Mesothelial cell of epicardium (in vitro differentiated cells): ENCODE measurements around the gene PRR7. TPM values are rescaled to one million over a fixed set of nuclear protein-coding genes. Genes with fewer than 3 reads are reported as not detected.

Experiments used
- DNase-seq, 2 experiments: peaks; one replicate each; pipeline ENCODE4 v3.0.0; 2021; ENCODE audit warnings: low spot score in 2 of 2; ENCODE audit not compliant: unreplicated experiment in 2 of 2
- H3K27ac Mint-ChIP-seq: 2 replicates; pipeline ENCODE4 v1.8.0; 2021; ENCODE audit warnings: mixed read lengths
- H3K27me3 Mint-ChIP-seq: 2 replicates; pipeline ENCODE4 v1.8.0; 2021; ENCODE audit warnings: low read depth, mixed read lengths
- H3K36me3 Mint-ChIP-seq: 2 replicates; pipeline ENCODE4 v1.8.0; 2021; ENCODE audit warnings: mixed read lengths
- H3K4me1 Mint-ChIP-seq: 2 replicates; pipeline ENCODE4 v1.8.0; 2021; ENCODE audit warnings: mixed read lengths
- H3K4me3 Mint-ChIP-seq: 2 replicates; pipeline ENCODE4 v1.8.0; 2021; ENCODE audit warnings: mild to moderate bottlenecking, moderate library complexity, mixed read lengths
- H3K9me3 Mint-ChIP-seq: 2 replicates; pipeline ENCODE4 v1.8.0; 2021; ENCODE audit warnings: mixed read lengths
- total RNA-seq: library from RNA; stranded (reverse); gene quantifications from 3 replicates; pipeline ENCODE4 v1.2.1, GENCODE V29; 2021
- TF ChIP-seq, protein P1 (sequence below): fragments of 200-600 bp; sonication (generic); IDR thresholded peaks from one replicate; pipeline ENCODE4 v1.5.0; 2021; ENCODE audit warnings: antibody characterized with exemption; ENCODE audit not compliant: unreplicated experiment

The PRR7 gene
- total RNA-seq, 1 donor from 2014 or later, result 5.9 TPM

DNA sequence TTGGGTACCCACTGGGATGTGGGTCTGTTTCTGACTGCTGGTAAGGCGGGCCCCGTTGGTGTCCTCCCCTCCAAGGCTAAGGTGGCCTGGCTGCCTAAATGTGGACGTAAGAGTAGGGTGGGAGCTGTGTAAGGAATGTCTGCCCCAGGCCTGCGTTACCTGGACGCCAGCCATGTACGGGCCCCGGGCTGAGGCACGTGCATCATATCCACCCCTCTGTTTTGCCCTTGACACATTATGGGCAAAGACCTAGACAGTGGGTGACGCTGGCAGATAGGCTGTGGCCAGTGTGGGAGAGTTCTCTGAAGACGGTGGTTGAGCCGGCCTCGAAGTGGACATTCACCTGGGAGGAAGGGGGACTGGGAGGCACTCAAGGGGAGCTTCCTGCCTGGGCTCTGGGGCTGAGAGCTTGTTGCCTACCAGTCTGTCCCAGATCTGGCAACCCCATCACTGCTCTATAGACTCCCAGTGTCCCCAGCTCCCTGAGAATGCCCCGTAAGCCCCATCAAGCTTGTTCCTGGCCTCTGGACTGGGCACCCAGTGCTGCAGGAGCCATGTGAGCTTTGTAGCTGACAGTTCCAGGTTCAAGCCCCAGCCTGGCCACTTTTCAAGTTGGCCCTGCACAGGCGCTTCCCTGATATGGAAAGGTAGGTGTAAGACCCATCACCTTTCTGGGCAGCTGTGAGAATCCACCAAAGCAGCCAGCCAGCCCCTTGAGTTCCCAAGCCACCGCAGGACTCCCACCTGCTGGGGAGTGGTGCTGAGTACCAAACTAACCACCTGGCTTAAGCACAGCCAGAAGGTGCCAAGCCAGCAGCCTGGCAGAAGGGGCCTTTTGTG lies 3.2 kb upstream of the PRR7 start:
- H3K27me3 Mint-ChIP-seq, result peaks cover 24% of the 10 kb centered on the region
- no peaks in the 10 kb centered on the region for H3K9me3 Mint-ChIP-seq
- no peak overlapping the region for H3K4me3 Mint-ChIP-seq
- peaks cover 23% of the 10 kb centered on the region for H3K4me1 Mint-ChIP-seq
- H3K27ac Mint-ChIP-seq, result no peak overlapping the region
- TF ChIP-seq, protein P1, sequence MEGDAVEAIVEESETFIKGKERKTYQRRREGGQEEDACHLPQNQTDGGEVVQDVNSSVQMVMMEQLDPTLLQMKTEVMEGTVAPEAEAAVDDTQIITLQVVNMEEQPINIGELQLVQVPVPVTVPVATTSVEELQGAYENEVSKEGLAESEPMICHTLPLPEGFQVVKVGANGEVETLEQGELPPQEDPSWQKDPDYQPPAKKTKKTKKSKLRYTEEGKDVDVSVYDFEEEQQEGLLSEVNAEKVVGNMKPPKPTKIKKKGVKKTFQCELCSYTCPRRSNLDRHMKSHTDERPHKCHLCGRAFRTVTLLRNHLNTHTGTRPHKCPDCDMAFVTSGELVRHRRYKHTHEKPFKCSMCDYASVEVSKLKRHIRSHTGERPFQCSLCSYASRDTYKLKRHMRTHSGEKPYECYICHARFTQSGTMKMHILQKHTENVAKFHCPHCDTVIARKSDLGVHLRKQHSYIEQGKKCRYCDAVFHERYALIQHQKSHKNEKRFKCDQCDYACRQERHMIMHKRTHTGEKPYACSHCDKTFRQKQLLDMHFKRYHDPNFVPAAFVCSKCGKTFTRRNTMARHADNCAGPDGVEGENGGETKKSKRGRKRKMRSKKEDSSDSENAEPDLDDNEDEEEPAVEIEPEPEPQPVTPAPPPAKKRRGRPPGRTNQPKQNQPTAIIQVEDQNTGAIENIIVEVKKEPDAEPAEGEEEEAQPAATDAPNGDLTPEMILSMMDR, result no peak
- DNase-seq, result no peak
- H3K36me3 Mint-ChIP-seq, result peaks cover 9% of the 10 kb centered on the region

DNA sequence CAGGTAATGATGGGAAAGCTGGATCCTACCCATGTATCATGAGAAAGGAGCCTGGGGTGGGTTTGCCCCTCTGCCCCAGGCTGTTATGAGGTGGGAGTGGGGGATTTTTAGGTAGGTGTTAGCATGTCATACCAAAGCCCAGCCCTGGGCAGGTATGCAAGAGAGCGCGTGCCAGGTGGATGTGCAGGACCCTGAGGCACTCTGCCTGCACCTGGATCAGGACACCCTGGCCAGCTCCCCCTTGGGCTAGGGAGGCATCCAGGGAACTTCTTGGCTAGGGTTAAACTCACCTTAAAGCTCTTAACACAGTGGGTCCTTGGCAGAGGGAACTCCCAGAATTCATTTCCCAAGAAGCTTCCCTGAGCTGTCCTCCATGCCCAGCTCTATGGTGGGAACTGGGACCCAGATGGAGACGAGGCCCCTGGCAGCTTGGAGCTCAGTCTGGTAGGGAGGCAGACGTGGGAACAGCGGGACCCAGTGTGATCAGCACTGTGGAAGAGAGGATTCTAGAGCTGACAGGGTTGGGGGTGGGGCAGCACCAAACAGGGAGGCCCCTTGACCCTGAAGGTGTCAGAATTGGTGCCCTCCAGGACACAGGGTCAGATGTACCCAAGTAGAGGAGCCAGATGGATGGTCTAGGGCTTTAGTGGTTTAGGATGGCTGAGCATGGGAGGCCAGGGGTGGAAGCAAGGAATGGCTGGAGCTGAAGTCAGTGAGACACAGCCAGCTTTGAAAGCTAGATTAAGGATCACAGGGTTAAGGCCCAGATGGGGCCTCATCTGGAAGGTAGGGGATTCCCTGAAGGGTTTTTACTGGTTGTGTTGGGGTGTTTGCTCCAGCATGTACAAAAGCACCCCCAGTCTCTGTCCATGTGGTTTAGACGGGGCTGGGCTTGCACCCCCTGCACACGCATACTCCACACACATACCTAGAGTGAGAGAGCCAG lies 2.2 kb upstream of the PRR7 start:
- TF ChIP-seq, protein P1, result no peak
- H3K27ac Mint-ChIP-seq, result no peak overlapping the region
- H3K36me3 Mint-ChIP-seq, result peaks cover 4% of the 10 kb centered on the region
- H3K9me3 Mint-ChIP-seq, result no peaks in the 10 kb centered on the region
- peak overlapping the region; percentile 64 for H3K4me3 Mint-ChIP-seq
- no peak for DNase-seq
- peaks cover 30% of the 10 kb centered on the region for H3K27me3 Mint-ChIP-seq
- H3K4me1 Mint-ChIP-seq, result peaks cover 23% of the 10 kb centered on the region

DNA sequence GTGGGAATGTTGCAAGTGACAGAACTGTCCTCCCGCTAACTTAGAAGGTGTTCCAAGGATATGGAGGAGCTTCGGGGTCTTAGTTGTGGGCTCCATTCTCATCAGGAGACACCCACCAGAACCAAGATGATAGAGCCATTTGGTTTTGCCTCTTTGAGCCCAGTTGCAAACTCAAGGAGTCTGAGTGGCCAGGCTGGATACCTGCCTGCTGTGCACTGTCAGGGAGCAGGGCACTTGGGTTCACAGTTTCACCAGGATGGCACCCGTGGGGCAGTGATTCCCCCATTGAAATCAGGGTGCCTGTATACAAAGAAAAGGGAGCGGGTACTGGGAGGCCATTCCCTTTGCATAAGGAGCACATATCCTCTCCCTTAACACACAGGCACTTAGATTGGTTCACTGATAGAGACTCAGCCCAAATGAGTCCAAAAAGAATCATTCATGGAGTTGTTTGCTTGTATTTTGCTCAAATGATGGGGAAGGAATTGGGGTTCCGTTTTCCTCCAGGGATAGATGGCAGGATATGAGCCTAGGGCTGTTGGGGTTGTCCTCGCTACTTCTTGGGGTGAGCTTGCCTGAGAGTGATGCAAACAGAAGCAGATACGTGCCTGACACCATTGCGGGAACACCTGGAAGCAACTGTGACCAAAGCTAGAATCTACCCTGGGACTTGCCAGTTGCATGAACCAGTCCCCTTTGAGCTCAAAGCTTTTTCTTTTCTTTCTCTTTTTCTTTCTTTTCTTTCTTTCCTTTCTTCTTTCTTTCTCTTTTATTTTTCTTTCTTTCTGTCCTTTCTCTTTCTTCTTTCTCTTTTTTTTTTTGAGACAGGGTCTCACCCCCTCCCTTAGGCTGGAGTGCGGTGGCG lies 1.3 kb upstream of the PRR7 start:
- Mint-ChIP-seq H3K4me1 (peaks cover 23% of the 10 kb centered on the region), H3K9me3 (no peaks in the 10 kb centered on the region), H3K4me3 (peak overlapping the region; percentile 64), H3K36me3 (no peaks in the 10 kb centered on the region), H3K27me3 (peaks cover 30% of the 10 kb centered on the region), H3K27ac (no peak overlapping the region)
- TF ChIP-seq, protein P1, result no peak
- DNase-seq, result no peak

DNA sequence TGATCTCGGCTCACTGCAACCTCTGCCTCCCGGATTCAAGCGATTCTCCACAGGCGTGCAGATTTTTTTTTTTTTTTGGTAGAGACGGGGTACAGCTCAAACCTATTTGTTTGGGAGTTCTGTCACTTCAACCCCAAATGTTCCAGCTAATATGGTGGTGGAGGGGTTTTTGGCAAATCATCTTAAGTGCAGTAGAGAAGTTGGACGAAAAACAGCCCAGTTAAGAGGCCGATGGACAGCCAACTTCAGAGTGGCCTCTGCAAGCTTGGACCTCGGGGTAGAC lies 756 bp upstream of the PRR7 start:
- no peak for DNase-seq
- TF ChIP-seq, protein P1, result no peak
- Mint-ChIP-seq H3K9me3 (no peaks in the 10 kb centered on the region), H3K4me3 (peak overlapping the region; percentile 64), H3K36me3 (no peaks in the 10 kb centered on the region), H3K4me1 (peaks cover 23% of the 10 kb centered on the region), H3K27ac (no peak overlapping the region), H3K27me3 (peaks cover 30% of the 10 kb centered on the region)

DNA sequence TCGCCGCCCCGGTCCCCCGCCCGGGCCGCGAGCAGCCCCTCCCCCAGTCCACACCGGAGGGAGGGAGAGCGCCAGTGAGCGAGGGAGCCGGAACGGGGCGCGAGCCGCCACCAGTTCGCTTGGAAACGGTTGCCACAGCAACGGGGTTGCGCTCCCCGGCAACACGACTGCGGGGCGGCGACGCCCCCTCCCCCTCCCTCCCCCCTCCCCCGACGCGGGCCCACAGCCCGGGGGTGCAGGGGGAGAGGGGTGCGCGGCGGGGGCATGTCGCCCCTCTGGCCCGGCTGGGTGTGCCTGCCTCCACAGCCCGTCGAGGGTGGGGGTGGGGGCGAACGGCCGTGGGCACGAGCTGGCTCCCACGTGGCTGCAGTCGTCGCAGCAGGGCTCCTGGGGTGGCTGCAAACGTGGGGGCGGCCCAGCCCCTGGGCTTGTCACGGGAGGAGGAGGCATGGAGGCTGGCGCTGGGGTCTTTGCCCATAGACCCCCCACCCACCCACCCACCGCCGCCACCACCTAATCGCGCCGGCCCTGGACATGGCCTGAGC lies 524 bp downstream of the PRR7 start:
- Mint-ChIP-seq H3K27ac (no peak overlapping the region), H3K4me3 (peak overlapping the region; percentile 58), H3K27me3 (peaks cover 30% of the 10 kb centered on the region), H3K9me3 (no peaks in the 10 kb centered on the region), H3K4me1 (peaks cover 23% of the 10 kb centered on the region), H3K36me3 (no peaks in the 10 kb centered on the region)
- TF ChIP-seq, protein P1, result no peak
- DNase-seq, result no peak
